Measurements from ENCODE around the gene NT5C2.
"Not testable (repeated sequence)": the region's sequence is repeated elsewhere in the genome, so short reads cannot be mapped to it uniquely, and the experiment has no call there.

Gene NT5C2

DNA sequence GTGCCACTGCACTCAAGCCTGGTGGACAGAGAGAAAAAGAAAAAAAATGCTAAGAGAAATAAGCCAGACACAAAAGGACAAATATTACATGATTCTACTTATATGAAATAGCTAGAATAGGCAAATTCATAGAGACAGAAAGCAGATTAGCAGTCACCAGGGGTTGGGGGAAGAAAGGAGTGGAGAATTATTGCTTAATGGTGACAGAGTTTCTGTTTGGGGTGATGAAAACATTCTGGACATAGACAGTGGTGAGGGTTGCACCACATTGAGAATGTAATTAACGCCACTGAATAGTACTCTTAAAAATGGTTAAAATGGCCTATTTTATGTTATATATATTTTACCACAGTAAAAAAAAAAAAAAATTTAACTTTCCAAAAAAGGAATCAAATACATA is 6.4 kb upstream of the NT5C2 start:
- no peak for DNase-seq

DNA sequence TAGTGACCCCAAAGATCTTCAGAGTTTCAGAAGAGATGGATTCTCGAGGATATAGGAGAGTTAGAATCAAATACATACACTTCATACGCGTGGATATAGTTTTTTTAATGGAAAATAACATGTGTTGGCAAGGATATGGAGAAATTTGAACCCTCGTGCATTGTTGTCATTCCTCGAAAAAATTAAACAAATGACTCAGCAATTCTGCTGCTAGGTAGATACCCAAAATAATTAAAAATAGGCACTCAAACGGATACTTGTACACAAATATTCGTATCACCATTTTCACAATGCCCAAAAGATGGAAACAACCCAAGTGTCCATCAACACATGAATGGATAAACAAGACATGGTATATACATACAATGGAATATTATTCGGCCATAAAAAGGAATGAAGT is 5.6 kb upstream of the NT5C2 start:
- no peak for DNase-seq

DNA sequence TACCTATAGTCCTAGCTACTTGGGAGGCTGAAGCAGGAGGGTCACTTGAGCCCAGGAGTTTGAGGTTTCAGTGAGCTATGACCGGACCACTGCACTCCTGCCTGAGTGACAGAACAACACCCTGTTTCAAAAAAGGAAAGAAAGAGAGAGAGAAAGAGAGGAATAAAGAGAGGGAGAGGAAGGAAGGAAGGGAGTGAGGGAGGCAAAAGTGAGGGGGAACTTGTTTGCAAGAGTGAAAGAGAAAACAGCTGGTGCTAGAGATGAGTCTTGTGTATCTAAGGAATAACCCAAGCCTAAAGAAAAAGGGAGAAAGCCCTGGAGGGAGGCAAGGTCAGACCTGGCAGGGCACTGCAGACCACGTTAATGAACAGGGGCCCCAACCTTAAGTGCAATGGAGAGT is 4.8 kb upstream of the NT5C2 start:
- DNase-seq, result no peak

DNA sequence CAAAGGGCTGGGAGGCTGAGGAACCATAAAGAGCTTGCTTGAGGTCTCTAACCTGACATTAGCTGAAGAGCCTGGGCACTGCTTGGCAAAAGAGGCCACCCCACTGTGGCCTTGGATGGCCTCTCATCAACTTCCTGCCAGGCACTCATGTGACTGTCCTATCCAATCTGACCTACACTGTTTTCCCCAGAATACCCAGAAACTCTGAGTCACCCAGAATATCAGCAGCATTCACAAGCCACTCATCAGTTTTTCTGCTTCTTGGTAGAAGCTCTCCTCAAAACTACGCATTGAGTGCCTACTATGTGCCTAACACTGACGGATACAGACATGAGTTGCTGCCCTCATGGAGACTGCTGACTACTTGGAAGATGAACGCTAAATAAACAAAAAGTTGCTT is 4.1 kb upstream of the NT5C2 start:
- DNase-seq, result no peak

DNA sequence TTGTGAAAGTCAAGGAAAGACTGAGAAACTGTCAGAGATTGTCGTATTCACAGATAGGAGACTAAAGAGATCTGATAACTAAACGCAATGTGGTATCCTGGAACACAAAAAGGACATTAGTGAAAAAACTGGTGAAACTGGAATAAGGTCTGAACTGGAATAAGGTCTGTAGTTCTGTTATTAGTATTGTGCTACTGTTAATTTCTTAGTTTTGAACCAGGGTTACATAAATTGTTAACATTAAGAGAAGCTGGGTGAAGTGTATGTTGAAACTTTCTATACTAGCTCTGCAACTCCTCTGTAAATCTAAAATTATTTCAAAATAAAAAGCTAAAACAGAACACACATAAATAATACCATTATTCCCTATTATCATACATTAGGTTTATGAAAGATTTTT is 3.4 kb upstream of the NT5C2 start:
- no peak for DNase-seq

DNA sequence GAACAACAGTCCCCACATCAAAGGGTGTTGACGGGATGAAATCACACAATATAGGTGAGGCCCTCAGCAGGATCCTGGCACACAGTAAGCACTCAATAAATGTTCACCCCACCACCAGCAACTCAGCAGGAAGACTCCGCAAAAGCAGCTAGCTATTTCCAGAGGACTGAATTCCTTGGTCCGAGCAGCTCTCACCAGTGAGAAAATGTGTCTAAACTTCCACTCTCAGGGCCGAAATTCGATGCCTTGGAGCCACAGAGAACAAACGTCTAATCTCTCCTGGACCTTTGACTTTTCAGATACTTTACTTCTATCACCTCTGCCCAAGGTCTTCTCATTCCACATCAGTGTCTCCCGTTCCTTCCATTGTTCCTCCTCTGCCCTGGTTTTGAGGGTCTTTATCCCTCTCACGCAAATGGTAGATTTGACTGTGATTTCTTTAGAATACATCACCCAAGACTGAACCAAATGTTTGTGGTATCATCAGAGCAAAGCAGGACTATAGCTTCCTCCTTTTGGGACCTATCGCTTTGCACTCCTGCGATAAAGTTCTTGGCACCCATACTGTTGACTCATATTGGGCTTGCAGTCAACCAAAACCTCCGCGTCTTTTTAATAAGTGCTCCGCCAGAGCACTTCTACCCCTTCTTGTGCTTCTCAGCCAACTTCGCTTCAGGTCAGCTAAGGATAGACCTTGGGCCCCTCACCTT is 903 bp upstream of the NT5C2 start:
- DNase-seq, result no peak

DNA sequence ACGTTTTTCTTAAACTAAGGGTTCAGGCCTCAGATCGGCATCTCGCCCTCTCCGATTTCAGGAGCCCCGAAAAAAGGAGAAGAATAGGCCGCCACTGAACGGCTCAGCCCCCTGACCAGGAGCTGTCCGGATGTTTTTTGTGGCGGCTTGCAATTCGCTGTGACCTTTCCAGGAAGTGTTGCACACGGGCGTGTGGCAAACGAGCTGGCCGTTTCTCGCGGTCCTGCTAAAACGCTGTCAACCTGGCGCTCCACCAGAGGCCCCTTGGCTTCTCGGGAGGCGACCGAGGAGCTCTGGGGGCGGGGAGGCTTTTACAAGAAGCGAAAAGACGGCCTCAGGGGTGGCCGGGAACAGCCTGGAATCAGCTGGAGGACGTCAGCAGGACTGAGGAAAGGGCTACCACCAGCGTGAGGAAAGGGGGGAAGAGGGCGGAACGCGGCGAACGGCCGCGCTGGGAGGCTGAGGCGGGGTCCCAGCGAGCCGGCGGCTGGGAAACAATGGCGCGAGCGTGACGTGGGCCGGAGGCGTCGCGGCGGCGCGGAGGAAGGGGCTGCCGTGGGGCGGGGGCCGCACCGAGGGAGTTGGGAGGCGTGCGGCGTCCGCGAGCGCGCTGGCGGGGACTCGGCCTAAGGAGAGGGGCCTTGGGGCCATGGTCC is 493 bp downstream of the NT5C2 start:
- DNase-seq, result peak; percentile 2

DNA sequence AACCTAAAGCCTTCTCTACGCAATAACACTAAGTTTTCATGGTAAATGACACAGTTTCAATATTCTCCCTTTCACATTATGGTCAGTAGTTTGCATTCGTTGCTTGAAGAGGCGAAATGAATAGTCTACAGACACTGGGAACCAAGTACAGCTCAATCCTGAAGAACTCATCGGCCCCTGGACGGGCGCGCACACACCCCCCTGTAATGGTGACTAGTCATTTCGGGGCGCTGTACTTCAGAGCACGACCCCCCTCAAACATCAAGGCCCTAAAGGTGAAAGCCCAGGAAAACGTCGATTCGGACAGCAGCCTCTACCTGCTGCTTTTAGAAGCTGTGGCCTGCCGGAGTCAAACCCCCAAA is 1.0 kb downstream of the NT5C2 start:
- DNase-seq, result no peak

DNA sequence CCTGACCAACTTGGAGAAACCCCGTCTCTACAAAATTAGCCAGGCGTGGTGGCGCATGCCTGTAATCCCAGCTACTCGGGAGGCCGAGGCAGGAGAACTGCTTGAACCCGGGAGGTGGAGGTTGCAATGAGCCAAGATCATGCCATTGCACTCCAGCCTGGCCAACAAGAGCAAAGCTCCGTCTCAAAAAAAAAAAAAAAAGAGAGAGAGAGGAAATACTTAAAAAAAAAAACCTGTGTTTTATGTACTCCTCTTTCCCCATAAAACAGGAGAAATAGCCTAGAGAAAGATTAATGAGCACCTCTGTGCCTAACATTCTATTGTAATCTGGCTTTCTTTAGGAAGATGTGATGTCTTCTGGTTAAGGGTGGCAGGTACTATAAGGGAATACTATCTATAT is 1.9 kb downstream of the NT5C2 start:
- not testable (repeated sequence) for DNase-seq

DNA sequence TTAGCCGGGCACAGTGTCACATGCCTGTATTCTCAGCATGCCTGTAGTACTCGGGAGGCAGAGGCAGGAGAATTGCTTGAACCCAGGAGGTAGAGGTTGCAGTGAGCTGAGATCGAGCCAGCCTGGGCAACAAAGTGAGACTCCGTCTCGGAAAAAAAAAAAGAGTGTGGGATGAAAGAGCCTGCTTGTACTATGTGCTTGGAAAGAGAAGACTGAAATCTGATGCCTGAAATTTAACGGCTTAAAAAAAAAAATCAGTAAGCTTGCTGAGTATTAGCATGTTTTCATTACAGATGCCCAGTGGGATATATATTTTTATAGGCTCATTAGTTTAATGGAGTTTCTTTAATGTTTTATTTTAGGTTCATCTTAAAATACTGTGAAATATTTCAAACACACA is 4.2 kb downstream of the NT5C2 start:
- no peak for DNase-seq

DNA sequence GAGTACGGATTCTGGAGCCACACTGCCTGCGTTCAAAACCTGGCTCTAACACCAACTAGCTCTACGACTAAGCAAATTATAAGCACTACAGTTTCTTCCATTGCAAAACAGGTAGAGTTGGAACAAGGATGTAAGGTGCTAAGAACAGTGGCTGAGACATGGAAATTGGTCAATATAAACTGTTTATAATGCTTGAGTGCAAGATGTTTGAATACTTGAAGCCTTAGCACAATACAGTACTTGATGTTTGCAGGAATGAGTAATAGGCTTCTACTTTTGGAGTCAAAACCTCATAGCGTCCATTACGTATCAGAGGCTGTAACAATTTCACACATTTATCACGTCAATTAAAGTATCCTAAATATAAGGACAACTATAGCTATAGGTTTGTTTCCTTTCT is 6.9 kb downstream of the NT5C2 start:
- DNase-seq, result no peak

DNA sequence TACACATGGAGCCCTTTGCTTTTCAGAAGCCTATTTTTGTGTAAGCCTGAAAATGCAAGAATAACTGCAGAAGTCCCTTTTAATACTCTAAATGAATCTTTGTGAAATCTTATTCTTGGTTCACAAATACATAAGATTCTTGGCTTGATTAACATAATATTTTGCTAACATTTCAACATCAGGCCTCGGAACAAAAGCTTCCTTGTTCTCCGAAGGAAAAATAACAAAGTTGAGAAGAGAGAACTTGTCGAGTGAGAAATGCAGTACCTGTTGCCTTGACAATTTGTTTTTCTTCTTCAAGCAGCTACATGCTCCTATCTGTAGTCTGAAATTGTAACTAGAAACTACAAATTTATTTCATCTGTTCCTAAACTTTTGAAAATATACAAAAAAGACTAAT is 8.5 kb downstream of the NT5C2 start:
- DNase-seq, result no peak

DNA sequence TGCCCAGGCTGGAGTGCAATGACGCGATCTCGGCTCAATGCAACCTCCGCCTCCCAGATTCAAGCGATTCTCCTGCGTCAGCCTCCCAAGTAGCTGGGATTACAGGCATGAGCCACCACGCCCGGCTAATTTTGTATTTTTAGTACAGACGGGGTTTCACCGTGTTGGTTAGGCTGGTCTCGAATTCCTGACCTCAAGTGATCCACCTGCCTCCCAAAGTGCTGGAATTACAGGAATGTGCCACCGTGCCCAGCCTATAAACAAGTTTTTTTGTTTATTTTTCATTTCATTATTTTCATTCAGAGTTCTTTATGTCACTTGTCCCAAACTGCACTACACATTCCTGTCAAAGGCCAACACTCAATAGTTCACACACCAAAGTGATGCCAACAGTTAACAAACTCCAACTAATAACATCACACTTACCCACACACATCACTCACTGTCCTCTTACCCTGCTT is 9.1 kb downstream of the NT5C2 start:
- DNase-seq, result not testable (repeated sequence)

DNA sequence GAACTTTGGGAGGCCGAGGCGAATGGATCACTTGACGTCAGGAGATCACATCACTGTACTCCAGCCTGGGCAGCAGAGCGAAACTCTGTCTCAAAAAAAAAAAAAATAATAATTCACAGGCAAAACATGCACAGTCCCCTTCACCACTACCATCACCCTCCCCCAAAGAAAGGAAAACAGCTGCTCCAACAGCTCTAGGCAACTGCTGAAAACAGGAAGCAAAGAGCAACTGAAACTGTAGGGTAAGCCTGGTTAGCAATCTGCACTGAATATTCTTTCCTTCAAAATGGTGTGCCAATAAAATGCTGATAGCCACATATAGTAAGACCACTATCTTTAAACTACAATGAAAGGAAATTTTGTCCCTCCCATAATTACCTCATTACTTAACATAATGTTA is 11.8 kb downstream of the NT5C2 start:
- DNase-seq, result no peak

DNA sequence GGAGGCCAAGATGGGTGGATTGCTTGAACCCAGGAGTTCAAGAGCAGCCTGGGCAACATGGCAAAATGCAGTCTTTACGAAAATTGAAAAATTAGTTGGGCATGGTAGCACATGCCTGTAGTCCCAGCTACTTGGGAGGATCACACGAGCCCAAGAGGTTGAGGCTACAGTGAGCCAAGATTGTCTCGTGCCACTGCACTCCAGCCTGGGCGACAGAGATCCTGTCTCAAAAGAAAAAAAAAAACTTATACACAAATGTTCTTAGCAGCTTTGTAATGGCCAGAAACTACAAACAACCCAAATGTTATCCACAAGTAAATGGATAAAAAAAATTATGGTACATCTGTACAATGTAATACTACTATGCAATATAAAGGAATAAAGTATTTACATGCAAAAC is 12.6 kb downstream of the NT5C2 start:
- no peak for DNase-seq

DNA sequence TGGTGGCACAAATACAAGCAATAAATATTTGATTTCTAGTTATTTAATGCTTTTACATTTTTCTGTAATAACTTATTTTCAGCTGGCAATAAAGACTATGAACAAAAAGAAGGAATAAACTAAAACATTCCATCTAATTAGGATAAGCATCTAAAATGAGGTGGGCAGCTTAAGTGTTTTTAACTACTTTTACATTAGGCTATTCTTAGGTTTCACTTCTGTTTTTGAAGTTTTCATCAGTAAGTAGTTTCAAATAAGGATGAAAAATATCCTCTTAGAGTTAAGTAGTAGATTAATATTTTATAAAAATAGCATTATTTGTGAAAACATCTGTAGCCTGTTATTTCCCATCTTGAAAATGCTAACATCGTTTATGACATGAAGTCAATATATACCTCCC is 15.9 kb downstream of the NT5C2 start:
- no peak for DNase-seq

DNA sequence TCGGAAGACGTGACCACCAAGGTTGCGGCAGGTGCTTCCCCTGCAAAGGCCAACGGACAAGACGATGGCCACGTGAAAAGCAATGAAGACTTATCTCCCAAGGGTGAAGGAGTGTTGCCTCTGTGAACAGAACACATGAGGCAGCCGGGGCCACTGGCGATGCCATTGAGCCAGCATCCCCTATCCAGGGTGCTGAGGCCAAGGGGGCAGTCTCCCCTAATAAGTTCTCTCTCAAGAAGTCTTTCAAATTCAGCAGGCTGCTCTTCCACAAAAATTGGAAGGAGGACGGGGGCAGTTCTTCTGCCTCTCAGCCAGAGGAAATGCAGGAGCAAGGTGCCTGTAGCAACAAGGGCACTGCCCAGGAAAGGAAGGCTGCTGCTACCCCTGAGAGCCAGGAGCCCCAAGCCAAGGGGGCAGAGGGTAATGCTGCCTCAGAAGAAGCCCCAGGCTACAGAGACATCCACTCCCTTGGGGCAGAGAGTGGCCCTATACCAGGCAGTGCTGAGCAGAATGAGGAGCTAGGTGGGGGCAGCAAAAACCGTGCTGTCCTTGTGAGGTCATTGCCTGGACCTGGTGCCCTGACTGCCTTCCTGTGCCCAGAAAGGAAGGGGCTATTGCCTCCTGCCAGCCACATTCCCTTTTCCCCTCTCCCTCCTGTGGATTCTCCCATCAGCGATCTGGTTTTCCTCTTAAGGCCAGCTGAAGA is 17.3 kb downstream of the NT5C2 start:
- DNase-seq, result no peak

DNA sequence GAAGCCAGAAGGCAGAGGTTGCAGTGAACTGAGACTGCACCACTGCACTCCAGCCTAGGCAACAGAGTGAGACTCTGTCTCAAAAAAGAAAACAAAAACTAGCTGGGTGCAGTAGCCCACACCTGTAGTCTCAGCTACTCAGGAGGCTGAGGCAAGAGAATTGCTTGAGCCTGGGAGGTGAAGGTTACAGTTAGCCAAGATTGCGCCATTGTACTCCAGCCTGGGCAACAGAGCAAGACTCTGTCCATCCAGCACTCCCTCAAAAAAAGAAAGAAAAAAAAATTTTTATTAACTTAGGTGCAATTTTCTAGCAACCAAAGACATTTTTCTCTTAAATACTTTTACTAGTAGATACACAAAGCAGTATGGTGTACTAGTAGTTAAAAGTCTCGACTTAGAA is 18.7 kb downstream of the NT5C2 start:
- not testable (repeated sequence) for DNase-seq

DNA sequence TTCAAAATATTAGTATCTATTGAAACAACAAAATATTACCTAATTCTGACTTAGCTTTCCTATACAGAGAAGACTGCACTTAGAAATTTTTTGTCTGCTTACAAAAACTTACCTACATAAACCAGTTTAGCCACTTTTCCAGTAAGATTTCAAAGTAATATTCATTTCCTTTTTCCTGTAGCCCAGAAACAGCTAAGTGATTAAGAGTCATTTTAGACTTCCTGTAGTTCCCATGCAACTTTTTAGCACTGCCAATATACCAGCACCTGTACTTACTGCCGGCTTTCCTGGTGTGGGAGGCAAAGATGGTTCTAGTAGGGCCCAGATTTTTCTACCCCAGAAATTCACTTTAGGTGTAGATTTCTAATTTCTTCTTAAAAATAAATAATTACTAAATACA is 21.8 kb downstream of the NT5C2 start:
- no peak for DNase-seq

DNA sequence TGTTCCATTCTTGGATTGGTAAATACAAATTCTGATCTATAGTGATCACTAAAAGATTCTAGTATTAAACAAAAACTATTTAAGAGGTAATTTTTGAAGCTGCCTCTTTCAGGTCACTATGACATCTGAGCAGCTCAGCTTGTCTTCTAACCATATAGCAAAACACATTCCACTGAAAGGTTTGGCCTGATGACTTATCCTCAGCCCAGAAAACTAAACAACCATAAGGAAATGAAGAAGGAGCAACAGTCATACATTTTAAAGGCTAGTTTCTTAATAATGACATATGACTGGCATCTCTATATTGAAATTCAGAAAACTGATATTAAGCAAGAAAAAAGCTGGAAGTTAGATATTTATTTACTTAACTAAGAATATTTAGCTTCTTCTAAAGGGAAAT is 24.6 kb downstream of the NT5C2 start:
- DNase-seq, result no peak

DNA sequence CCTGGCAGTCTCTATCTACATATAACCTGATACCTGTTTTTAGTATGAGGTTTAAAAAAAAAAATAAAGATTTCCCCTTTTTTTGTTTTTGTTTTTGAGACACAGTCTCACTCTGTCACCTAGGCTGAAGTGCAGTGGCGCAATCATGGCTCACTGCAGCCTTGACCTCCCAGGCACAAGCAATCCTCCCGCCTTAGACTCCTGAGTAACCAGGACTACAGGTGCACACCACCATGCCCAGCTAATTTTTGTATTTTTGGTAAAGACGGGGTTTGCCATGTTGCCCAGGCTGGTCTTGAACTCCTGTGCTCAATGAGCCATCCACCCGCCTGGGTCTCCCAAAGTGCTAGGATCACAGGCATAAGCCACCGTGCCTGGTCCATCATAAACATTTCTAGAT is 25.5 kb downstream of the NT5C2 start:
- DNase-seq, result not testable (repeated sequence)

DNA sequence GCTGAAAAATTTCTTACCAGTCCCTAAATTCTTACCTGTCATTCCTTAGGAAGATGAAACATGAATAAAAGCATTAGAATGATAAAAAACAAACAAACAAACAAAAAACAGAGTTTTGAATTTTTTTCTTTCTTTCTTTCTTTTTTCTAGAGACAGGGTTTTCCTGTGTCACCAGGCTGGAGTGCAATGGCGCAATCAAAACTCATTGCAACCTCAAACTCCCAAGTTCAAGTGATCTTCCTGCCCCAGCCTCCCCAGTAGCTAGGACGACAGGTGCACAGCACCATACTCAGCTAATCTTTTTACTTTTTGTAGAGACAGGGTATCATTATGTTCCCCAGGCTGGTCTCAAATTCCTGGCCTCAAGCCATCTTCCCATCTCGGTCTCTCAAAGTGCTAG is 26.5 kb downstream of the NT5C2 start:
- DNase-seq, result no peak

DNA sequence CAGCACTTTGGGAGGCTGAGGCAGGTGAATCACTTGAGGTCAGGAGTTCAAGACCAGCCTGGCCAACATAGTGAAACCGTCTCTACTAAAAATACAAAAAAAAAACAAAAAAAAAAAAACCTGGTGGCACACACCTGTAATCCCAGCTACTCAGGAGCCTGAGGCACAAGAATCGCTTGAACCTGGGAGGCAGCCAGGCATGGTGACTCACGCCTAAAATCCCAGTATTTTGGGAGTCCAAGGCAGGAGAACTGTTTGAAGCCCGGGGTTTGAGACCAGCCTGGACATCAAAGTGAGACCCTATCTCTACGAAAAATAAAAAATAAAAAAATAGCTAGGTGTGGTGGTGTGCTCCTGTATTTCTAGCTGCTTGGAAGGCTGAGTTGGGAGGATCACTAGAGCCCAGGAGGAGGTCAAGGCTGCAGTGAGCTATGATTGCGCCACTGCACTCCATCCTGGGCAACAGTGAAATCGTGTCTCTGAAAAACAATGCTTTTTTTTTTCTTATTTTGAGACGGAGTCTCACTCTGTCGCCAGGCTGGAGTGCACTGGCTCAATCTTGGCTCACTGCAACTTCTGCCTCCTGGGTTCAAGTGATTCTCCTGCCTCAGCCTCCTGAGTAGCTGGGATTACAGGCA is 29.2 kb downstream of the NT5C2 start:
- DNase-seq, result not testable (repeated sequence)

DNA sequence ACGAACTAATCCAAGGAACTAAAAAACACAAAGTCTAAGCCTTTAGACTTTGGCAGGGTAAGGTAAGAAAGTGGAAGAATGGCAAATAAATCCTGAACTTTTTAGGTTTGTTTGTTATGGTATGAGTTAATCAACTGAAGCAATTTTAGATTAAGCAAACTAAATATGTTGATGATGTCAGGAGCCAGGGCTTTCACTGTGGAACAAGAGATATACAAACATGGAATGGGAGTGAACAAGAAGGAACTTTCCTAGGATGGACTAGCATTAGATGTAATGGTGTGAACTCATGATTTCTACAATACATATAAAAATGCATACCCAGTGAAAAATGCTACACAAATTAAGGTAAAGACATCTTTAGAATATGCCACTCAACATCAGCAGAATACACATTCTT is 35.8 kb downstream of the NT5C2 start:
- no peak for DNase-seq

Data from NCI-H1417 treated with DMSO at 0.1 percent for 48 hours (cell line).